HG03064 (cell line): ENCODE results near the gene PCID2.
A peak's percentile ranks its signal among the peaks of the same experiment; 100 is the strongest.
"Not testable (repeated sequence)": the region's sequence is repeated elsewhere in the genome, so short reads cannot be mapped to it uniquely, and the experiment has no call there.

ENCODE experiments used
- ATAC-seq: cut with Tn5 transposase; IDR thresholded peaks from one replicate; pipeline ENCODE4 v1.9.1; 2021; ENCODE audit warnings: low read depth; ENCODE audit not compliant: unreplicated experiment

Gene PCID2

DNA sequence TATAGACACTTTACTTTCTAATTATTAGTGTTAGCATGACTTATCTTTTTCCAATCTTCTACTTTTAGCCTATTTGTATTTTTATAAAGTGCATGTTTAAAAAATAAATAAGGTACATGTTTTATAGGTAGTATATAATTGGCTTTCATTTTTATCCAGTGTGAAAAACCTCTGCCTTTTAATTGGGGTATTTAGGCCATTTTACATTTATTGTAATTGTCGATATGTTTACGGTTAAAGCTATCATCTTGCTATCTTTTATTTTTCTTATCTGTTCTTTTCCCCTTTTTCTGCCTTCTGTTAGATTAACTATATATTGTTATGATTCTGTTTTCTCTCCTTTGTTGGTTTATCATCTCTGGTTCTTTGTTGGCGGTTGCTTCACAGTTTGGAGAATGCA is 40.9 kb downstream of the PCID2 start:
- no peak for ATAC-seq

DNA sequence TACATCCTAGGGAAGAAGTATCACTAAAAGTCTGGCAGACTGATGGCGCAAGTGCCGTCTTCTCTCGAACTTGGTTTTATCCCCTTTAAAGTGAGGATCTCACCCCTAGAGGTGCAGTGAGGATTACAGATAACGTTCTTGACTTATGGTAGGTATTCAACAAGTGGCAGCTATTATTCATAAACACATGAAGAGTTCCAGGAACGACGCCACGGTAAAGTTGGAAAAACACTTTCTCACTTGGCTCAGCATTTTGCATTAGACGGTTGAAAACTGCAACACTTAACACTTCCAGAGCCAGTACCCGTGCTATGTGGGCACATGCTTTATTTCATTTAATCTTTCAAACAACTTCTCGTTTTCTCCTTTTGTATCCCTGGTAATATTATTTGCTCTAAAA is 41.3 kb downstream of the PCID2 start:
- no peak for ATAC-seq

DNA sequence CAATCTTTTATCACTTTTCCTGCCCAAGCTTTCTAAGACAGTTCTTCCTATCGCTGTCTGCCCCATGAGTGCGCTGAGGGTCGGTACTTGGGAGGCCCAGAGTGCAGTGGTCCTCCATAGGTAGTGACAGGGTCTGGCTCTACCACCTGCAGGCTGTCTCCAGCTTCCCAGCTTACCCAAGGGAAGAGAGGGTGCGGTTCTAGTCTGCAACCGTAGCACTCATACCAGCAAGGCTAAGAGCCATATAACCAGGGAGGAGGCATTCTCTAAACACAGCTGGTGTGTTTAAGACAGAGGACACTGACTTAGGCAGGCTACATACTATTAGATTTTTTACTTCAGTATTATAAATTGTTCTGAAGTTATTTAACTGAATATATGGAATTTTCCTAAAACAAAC is 41.8 kb downstream of the PCID2 start:
- no peak for ATAC-seq

DNA sequence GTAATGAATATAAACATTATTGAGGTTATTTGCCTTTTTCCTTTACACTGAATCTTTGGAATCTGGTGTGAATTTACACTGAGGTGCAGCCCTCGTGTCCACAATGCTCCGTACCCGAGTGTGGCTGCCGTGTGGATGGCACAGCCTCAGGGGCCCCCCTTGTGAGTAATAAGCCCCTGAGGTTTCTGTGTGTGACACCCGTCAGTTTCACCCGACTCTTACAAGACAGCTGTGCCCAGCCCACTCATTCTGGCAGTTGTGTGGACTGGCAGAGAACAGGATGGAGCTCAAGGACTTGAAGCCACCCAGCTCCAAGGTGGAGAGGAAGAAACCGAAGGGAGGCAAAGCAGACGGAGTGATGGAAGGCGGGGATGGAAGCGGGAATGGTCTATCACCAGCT is 42.2 kb downstream of the PCID2 start:
- ATAC-seq, result no peak

DNA sequence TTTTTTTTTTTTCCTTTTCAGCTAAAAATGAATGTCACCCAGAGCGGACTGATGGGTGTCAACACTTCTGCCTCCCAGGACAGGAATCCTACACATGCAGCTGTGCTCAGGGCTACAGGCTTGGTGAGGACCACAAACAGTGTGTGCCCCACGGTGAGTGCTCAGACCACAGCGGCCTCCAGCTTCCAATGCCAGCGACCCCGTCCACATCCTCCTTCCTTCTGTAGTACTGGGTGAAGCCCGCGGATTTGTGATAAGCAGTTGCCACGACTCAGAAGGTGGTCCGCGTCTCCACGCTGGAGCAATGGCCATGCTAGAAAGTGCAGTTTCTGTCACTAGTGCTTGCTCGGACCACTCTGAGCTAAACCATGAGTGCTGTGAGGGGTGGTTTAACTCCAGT is 44.0 kb downstream of the PCID2 start:
- no peak for ATAC-seq

DNA sequence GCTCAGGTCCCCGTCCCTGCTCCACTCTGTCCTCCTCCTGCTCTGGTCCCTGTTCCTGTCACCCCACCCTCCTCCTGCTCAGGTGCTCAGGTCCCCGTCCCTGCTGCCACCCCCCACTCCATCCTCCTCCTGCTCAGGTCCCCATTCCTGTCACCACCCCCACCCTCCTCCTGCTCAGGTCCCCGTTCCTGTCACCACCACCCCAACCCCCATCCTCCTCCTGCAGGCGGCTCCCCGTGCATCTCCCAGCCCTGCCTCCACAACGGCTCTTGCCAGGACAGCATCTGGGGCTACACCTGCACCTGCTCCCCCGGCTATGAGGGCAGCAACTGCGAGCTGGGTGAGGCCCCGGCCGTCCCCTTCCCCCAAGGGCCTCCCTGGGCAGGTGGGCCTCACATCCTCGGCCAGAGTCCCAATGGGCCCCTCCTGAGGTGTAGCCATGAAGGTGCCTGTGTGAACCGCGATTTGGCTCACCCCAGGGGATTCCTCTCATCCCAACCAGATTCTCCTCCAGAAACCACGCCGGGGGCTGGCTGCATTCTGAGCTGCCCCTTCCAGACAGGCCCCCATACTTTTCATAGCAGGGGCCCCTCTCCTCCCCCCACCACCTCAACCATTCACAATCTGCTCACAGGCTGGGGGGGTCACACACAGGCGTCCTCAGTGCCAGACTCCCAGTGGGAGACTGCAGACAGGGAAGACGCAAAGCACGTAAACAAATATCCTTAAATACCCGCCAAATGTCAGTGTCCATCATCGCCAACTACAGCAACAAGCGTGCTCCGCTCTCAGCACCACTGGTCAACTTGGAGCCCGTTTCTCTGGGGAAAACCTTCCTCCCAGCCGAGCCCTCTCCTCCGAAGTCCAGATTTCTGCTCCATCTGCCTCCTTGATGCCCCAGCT is 45.4 kb downstream of the PCID2 start:
- ATAC-seq, result no peak

DNA sequence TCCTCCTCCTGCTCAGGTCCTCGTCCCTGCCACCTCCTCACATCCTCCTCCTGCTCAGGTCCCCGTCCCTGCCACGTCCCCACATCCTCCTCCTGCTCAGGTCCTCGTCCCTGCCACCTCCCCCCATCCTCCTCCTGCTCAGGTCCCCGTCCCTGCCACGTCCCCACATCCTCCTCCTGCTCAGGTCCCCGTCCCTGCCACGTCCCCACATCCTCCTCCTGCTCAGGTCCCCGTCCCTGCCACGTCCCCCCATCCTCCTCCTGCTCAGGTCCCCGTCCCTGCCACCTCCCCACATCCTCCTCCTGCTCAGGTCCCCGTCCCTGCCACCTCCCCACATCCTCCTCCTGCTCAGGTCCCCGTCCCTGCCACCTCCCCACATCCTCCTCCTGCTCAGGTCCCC is 46.5 kb downstream of the PCID2 start:
- ATAC-seq, result not testable (repeated sequence)

DNA sequence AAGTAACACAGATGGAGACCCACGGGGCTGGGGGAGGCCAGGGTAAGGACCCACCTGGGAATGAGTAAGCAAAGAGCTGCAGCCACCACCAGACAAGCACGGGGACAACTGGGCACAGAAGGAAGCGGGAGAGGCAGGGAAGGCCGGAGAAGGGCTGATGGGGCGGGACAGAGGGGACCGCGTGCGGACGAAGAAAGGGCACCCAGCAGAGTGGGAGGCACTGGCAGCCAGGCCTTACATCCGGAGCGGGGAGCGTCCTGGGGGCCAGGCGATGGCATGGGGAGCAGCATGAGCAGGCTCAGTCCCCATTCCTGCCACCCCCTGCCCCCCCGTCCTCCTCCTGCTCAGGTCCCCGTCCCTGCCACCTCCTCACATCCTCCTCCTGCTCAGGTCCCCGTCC is 47.0 kb downstream of the PCID2 start:
- no peak for ATAC-seq

DNA sequence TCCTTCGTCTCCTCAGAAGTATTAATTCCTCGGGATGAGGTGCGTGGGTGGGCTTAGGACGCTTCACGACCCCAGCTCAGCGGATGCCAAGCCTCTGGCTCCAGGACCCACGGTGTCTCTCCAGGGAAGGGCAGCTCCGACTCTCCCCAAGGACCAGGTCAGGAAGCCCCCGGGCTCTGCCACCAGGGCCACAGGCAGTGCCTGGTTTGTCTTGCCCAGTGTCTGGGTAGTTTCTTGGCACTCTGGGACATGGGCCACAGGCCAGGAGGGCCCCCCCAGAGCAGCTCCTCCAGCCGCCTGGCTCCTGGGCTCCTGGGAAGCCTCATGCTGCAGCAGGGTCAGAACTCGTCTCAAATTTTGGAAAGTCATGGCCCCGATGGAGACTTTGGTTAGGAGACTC is 47.5 kb downstream of the PCID2 start:
- no peak for ATAC-seq

DNA sequence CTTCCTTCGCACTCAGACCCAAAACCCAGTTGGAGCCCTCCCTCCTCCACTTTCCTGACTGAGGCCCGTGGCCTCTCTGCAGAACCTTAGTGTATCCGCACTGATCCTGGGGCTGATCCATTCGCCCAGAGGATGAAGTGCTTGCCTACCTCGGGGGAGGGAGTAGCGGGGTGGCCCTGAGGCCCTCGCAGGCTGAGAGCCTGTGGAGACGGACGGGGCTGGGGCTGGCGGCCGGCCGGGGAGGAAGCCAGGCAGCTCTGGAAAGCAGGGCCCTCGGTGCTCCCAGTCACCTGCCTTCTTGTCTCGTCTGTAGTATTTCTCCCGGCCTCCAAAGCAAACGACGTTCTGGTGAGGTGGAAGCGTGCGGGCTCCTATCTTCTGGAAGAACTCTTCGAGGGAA is 48.8 kb downstream of the PCID2 start:
- ATAC-seq, result no peak

DNA sequence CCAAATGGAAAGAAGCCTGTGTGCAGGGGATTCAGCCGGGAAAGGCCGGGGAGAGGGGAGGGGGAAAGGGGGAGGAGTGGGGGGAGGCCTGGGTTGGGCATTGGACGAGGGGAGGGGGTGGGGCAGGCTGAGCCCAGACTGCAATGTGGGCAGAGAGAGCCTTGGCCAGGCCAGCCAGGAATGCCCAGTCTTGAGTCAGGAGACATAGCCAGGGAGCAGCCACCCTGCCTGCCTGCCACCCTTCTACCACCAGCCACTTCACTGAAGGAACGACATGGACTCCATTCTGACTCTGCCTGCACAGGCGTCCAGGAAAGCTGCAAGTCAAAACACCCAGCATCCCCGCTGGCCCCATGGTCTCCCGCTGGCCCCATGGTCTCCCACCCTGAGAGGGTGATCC is 49.5 kb downstream of the PCID2 start:
- no peak for ATAC-seq

DNA sequence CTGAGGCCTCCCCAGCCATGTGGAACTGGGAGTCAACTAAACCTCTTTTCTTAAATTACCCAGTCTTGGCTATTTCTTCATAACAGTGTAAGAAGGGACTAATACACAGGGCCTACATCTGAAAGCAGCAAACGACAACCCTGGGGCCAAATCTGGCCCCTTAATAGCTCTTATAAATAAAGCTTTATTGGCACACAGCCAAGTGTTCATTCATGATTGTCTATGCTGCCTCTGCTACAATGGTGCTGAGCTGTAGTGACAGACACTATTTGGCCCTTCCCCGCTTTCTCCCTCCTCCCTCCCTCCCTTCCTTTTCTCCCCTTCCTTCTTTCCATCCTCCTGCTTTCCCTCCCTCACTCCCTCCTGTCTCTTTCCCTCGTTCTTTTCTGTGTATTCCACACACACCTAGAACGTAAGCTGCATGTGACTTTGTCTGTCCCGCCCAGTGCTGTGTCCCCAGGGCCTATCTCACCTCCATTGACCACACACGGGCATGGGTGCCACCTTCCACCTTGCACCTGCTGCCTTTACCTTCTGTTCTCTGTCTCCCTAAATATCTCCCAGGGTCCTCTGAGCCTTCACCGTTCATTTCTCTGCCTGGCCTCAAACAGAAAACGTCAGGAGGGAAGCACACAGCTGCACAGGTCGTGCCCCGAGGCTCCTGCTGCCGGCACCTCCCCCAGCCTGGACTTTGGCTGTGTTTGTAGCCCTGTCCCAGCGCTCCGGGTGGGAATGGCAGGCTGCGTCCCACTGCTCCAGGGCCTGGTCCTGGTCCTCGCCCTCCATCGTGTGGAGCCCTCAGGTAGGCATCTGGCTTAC is 50.3 kb downstream of the PCID2 start, which contains the start of gene PROZ:
PROZ (plus strand) TSS at position 720 of the 819 bp plus-strand sequence; CDS start at position 733, 13 bp downstream.
- ATAC-seq, result no peak

DNA sequence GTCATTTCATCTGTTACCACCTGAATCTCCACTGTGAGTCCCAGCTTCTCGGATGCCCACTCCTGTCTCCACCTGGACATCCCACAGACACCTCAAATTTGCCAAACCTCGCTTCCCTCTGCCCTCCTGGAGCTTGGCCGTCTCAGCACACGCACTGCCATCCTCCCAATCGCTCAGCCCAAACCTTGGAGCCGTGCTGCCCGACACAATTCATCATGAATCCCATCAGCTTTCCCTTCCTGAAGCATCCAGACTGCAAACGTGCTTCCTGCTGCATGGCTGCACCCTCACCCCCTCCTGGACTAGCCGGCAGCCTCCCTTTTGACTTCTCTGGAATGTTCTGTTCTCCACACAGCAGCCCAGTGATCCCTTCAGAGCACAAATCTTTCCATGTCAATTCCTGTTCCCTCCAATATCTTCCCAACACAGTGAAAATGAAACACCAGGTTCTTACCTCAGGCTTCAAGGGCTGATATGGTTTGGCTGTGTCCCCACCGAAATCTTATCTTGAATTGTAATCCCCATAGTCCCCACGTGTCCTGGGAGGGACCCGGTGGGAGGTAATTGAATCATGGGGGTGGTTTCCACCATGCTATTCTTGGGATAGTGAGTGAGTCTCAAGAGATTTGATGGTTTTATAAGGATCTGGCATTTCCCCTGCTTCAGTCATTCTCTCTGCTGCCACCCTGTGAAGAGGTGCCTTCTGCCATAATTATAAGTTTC is 51.1 kb downstream of the PCID2 start:
- no peak for ATAC-seq

DNA sequence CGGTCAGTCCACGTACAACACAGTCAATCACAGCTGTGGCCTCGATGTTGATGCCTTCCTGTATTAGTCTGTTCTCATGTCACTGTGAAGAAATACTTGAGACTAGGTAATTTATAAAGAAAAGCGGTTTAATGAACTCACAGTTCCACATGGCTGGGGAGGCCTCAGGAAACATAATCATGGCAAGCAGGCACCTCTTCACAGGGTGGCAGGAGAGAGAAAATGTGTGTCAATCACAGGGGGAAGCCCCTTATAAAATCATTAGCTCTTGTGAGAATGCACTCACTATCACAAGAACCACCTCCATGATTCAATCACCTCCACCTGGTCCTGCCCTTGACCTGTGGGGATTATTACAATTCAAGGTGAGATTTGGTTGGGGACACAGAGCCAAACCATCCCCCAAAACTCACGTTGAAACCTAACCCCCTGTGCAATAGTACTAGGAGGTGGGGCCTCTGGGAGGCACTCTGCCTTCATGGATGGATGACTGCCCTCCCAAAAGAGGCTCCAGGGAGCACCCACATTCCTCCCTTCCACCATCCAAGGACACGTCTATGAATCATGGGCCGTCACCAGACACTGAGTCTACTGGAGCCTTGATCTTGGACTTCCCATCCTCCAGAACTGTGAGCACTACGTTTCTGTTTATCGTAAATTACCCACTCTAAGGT is 52.4 kb downstream of the PCID2 start:
- no peak for ATAC-seq

DNA sequence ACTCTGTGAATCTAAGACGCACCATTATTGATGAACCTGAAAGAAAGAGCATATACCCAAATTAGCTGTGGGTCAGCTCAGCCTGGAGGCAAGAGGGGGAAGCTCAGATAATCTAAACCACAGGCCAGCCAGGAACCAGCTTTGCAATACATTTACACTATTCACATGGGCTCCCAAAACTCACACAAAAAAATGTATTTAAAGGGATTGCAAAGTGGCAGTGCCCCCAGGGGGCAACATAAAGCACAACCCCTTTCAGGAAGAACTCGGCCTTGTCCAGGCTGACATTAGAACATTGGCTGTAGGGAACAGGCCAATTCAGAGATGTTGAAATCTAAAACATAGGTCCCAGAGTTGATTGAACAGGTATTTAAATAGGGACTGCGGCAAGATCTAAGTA is 53.3 kb downstream of the PCID2 start:
- no peak for ATAC-seq

DNA sequence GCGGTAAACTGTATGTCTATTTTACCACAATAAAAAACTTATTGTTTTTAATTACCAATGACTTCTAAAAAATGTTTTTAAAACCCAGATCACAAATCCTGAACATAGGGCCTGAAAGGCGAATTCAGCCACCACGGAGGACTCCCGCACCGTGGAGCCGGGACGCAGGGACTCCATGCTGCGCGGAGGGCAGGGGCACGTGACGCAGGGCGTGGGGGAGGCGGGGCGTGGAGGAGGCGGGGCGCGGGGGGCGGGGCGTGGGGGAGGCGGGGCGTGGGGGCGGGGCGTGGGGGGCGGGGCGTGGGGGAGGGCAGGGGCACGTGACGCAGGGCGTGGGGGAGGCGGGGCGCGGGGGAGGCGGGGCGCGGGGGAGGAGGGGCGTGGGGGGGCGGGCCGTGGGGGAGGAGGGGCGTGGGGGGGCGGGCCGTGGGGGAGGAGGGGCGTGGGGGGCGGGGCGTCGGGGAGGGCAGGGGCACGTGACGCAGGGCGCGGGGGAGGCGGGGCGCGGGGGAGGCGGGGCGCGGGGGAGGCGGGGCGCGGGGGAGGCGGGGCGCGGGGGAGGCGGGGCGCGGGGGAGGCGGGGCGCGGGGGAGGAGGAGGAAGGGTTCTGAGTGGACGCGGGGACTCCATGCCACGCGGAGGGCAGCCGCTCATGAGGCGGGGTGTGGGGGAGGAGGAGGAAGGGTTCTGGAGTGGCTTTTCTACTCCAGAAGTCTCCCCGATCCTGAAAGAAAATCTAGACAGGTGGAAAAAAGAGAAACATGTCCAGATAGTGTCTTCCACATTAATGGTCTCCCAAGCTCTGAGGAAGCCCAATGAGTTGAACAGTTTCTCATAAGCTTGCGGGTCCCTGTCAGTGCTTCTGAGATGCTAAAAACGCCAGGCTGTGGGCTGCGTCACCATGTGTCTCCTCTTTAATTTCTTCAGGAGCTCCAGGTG is 54.4 kb downstream of the PCID2 start:
- peak; percentile 58 for ATAC-seq

DNA sequence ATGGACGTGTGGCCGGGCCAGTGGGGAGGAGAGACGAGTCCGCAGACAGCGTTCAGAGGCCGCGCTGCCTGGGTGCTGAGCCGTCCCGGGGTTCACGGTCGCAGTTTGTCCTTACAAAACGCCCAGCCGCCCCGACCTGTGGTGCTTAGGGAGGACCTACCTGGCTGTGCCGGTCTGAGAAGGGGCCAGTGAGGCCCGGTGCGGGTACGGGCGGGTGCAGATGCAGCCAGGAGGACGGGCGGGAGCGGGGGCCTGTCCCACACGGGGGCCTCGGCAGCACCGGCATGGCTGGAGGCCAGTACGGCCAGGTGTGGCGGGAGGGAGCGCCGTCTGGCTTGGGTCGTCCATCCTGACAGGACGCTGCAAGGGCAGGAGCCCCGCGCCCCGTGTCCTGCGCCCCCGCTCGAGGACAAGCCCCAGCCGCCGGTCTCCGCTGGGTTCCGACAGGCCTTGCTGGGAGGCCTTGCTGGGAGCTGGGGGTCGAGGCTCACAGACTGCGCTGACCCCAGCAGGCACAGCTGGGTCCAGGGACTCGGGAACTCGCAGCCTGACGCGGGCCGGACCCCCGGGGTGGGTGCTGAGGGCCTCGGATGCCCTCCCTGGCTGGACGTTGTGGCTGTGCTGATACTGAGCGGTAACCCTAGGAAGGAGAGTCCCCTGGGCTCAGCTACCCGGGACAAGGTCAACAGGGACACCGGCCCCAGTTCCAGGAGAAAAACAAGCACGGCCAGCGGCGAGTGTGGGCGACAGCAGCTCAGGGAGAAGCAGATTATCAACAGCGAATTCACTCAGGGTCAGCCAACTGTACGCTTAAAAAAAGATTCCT is 55.3 kb downstream of the PCID2 start:
- no peak for ATAC-seq

DNA sequence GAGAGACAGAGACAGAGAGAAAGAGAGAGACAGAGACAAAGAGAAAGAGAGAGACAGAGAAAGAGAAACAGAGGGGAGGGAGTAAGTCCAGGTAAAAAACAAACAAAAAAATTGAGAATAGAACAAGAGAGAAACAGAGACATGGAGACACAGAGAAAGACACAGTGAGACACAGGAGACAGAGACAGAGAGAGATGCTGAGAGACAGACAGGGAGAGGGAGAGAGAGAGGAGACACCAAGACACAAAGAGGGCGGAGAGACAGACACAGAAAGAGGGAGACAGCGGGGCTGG is 55.8 kb downstream of the PCID2 start:
- ATAC-seq, result no peak
